Bronchial epithelial cell (primary cell): ENCODE measurements around the gene TCEA2. TPM values are rescaled to one million over a fixed set of nuclear protein-coding genes. Genes with fewer than 3 reads are reported as not detected.

Source experiments
- DNase-seq: peaks from one replicate; pipeline ENCODE4 v3.0.0-alpha.2; 2010; ENCODE audit warnings: low read depth
- FAIRE-seq: peaks from 2 replicates; lab custom pipeline; 2011; peaks lifted over from hg19 to GRCh38; lab: Jason Lieb, UNC
- H3K27me3 ChIP-seq: 2 replicates; pipeline ENCODE4 v1.5.1; 2011; ENCODE audit warnings: low read length; ENCODE audit not compliant: control insufficient read depth, insufficient read depth
- H3K36me3 ChIP-seq: 2 replicates; pipeline ENCODE4 v1.5.1; 2011; ENCODE audit warnings: low read length; ENCODE audit not compliant: control insufficient read depth, insufficient read depth
- H3K4me3 ChIP-seq: 2 replicates; pipeline ENCODE4 v1.5.1; 2011; ENCODE audit warnings: mild to moderate bottlenecking, low read depth, low read length, control low read depth
- total RNA-seq: library from RNA; depleted of rRNA; stranded (reverse); fragments of >200 nt; gene quantifications from 2 replicates; pipeline ENCODE4 v1.2.1, GENCODE V29; 2014
- TF ChIP-seq, protein P1 (sequence below): IDR thresholded peaks from 2 replicates; pipeline ENCODE4 v1.5.1; 2011; ENCODE audit warnings: mild to moderate bottlenecking, moderate library complexity, low read length, control low read depth, inconsistent platforms; ENCODE audit not compliant: insufficient read depth, severe bottlenecking

The TCEA2 gene
- total RNA-seq, 1 donor from 2014 or later: 5.5 TPM

DNA sequence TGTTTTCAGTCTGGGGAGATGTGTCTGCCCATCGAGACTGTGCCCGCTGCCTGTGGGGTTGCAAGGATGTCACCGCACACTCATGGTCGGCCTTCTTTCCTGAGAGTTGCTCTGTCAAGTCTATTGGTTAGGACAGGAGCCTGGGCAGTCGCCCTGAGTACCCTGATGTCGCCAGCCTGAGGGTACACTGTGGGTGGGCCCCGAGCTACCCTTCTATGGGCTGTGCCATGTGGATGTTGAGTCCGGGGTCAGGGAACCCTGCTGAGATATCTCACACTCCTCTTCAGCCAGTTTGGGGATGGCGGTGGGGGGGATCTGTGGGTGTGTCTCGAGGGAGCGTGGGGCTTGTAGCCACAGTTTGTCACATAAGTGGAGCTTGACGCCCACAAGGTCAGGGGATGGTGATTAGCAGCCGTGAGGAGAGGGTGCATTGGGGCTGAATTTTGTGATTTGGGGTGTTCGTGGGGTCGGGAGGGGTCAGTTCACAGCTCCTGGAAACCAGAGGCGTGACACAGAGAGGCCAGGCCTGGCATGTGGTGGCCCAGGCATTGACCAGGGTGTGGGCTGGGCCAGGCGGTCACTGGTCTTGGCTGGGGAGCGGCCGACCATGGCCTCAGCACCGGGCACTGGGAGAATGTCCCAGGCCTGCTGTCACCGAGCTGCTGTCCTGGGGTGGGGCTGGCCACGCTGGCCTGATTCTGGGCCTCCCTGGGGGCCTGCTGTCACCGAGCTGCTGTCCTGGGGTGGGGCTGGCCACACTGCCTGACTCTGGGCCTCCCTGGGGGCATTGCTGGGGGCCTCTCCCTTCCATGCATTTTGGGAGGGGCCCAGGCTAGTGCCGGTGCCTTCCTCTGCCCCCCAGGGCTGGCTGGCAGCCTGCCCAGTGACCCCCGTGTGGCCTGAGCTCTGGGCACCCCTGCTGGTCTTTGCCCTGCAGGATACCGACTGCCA lies 46.0 kb downstream of the TCEA2 start:
- TF ChIP-seq, protein P1, sequence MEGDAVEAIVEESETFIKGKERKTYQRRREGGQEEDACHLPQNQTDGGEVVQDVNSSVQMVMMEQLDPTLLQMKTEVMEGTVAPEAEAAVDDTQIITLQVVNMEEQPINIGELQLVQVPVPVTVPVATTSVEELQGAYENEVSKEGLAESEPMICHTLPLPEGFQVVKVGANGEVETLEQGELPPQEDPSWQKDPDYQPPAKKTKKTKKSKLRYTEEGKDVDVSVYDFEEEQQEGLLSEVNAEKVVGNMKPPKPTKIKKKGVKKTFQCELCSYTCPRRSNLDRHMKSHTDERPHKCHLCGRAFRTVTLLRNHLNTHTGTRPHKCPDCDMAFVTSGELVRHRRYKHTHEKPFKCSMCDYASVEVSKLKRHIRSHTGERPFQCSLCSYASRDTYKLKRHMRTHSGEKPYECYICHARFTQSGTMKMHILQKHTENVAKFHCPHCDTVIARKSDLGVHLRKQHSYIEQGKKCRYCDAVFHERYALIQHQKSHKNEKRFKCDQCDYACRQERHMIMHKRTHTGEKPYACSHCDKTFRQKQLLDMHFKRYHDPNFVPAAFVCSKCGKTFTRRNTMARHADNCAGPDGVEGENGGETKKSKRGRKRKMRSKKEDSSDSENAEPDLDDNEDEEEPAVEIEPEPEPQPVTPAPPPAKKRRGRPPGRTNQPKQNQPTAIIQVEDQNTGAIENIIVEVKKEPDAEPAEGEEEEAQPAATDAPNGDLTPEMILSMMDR: no peak
- DNase-seq (no peak), FAIRE-seq (no peak)
- Histone ChIP-seq H3K36me3 (no peaks in the 10 kb centered on the region), H3K4me3 (no peak overlapping the region), H3K27me3 (peaks cover 5% of the 10 kb centered on the region)

DNA sequence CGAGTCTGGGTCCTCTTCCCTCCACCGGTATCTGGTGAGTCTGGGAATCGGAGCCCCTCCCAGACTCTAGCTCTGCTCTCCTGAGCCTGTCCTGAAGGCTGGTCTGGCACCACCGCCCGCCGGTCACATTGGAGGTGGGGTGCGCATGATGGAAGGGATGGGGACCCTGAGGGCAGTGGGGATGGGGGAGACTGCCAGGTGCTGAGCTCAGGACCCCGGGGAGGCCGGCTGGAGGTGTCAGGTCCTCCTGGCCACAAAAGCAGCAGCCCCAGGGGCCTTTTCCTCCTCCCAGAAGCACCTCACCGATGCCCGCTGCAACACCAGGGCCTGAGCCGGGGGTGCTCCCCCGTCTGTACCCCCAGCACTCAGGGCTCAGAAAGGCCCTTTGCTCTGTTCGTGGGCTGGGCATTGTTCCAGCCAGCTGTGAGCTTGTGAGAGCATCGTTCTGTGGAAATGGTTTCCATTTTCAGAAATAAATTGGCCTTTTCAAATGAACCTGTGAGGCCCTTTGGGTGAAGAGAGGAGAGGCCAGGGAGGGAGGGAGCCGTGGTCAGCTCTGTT lies 46.9 kb downstream of the TCEA2 start:
- Histone ChIP-seq H3K36me3 (no peaks in the 10 kb centered on the region), H3K4me3 (no peak overlapping the region), H3K27me3 (peaks cover 5% of the 10 kb centered on the region)
- no peak for DNase-seq
- FAIRE-seq: no peak
- TF ChIP-seq, protein P1: no peak

DNA sequence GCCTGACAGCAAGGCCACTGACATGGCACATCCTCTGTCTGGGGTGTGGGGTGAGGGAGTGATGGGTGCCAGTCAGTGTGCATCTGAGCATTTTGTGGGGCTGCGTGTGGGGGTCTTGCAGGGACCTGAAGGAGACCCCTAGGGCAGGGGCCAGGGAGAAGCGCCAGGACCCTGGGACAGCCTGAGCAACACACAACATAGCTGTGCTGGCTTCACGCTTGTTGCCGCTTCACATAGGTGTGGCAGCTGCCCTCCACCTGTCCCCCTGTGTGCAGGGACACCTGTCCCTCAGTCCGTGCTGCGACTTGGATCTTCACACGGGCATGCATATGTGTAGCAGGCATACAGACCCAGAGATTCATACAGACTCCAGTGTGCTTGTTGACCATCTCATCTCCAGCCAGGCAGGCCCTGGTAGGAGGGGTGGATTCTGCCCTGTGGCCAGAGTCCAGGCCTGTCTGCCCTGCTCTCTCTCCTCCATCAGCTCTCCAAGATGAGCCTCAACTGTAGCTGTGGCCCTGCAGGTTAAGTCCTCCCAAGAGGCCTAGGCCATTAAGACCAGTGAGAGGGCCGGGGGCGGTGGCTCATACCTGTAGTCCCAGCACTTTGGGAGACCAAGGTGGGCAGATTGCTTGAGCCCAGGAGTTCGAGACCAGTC lies 47.5 kb downstream of the TCEA2 start:
- FAIRE-seq: no peak
- peaks cover 5% of the 10 kb centered on the region for H3K27me3 ChIP-seq
- TF ChIP-seq, protein P1: no peak
- H3K36me3 ChIP-seq: no peaks in the 10 kb centered on the region
- H3K4me3 ChIP-seq: no peak overlapping the region
- no peak for DNase-seq

- DNase-seq (no peak), FAIRE-seq (no peak)
- H3K4me3 ChIP-seq: no peak overlapping the region
- TF ChIP-seq, protein P1: no peak
- H3K36me3 ChIP-seq: no peaks in the 10 kb centered on the region
- H3K27me3 ChIP-seq: peaks cover 5% of the 10 kb centered on the region
These were observed 49.0 kb downstream of the TCEA2 start for GRCh38 chr20:64111841-64112641.

DNA sequence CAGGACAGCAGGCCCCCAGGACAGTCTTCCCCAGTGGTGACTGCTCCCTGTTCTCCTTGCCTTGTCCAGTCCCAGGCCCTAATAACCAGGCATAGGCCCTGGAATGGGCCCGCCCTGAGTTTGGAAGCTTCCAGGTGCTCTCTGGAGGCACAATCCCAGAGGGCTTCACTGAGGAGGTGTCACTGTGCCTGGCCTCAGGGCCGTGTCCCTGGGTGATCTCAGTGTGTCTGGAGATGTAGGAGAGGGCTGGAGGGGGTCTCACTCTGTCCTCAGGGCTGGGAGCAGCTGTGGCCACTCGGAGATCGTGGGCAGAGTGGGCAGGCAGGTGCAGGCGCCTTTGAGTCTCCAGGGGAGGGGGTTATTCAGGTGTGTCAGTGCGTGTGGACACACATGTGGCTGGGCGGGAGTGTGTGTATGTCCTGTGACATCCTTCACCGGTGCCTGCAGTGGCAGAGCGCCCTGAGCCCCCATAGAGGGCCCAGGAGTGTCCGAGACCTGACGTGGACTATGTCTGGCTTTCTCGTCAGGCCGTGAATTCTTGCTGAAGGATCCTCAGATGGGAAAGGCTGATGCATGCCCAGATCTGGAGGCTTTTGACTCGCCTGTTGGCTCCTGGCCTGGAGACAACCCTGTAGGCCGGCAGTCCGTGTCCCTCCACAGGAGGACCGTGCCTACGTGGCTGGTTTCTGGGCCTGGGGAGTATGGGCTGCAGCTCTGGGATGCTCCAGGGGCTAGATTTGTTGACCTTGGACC lies 49.9 kb downstream of the TCEA2 start:
- FAIRE-seq (no peak), DNase-seq (no peak)
- H3K4me3 ChIP-seq: no peak overlapping the region
- H3K36me3 ChIP-seq: no peaks in the 10 kb centered on the region
- TF ChIP-seq, protein P1: no peak
- H3K27me3 ChIP-seq: peaks cover 3% of the 10 kb centered on the region
